ENCODE results near the gene CDH18.

CDH18 gene

GRCh38 chr5:19565466-19565865 is 422.5 kb downstream of the CDH18 start:
- DNase-seq: no peak

DNA sequence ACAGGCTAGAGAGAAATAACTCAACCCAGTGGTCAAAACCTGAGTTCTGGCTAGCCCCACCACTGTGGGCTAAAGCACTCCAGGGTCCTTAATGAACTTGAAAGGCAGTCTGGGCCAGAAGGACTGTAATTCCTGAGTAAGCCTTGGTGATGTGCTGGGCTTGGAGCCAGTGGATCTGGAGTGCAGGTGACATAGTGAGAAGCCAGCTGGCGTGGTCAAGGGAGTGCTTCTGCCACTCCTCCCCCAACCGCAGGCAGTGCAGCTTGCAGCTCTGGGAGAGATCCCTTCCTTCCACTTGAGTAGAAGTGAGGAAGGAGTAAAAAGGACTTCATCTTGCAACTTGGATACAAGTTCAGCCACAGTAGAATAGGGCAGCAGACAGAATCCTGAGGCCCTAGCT is 424.0 kb downstream of the CDH18 start:
- DNase-seq: no peak

DNA sequence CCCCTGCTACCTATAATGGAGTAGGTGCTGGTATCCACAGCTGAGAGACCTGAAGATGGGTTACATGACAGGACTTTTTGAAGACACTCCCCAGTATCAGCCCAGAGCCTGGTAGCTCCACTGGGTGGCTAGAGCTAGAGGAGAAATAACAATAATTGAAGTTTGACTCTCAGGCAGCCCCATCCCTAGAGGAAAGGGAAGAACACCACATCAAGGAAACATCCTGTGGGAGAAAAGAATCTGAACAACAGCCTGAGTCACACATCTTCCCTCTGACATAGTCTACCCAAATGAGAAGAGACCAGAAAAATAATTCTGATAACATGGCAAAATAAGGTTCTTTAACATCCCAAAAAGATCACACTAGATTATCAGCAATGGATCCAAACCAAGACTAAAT is 432.1 kb downstream of the CDH18 start:
- no peak for DNase-seq

- DNase-seq: no peak
These were observed 432.6 kb downstream of the CDH18 start for GRCh38 chr5:19555436-19555835.

GRCh38 chr5:19554524-19554923 is 433.5 kb downstream of the CDH18 start:
- no peak for DNase-seq

DNA sequence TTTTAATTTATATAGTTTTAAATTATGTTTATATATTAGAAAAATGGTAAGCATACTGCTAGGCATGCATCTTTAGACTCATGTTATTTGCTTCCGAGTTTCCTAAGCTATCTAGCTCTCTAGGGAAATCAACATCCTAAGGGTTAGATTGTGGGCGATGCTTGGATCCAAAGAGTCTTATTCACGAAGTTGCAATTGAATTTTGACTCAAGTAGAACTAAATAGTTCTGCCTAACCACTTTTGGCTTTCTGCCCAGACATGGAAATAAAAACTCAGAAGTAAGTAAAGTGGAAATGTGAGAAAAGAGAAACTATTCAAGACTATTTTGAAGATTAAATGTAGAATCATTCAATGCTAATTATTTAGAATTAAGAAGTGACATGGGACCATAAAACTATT is 440.4 kb downstream of the CDH18 start:
- DNase-seq: no peak

- DNase-seq: no peak
These were observed 441.5 kb downstream of the CDH18 start for GRCh38 chr5:19546521-19546920.

GRCh38 chr5:19538607-19539006 is 449.4 kb downstream of the CDH18 start:
- no peak for DNase-seq

DNA sequence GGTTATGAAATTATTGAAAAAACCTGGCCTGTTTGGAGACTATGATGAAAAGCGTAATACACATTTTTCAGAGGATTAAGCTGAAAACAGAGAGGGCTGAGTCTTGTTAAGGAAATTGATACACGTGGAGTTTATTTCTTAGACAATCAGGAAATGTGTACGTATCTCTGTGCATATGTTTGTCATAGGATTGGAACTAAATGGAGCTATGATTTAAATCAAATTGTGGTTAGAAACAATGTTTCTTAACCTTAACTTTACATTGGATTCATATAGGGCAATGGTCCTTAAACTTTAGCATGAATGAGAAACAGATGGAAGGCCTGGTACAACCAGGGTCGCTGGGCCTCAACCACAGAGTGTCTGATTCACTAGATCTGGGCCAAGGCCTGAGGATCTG is 451.6 kb downstream of the CDH18 start:
- no peak for DNase-seq

GRCh38 chr5:19534751-19535150 is 453.2 kb downstream of the CDH18 start:
- DNase-seq: no peak

GRCh38 chr5:19532936-19533335 is 455.1 kb downstream of the CDH18 start:
- no peak for DNase-seq

DNA sequence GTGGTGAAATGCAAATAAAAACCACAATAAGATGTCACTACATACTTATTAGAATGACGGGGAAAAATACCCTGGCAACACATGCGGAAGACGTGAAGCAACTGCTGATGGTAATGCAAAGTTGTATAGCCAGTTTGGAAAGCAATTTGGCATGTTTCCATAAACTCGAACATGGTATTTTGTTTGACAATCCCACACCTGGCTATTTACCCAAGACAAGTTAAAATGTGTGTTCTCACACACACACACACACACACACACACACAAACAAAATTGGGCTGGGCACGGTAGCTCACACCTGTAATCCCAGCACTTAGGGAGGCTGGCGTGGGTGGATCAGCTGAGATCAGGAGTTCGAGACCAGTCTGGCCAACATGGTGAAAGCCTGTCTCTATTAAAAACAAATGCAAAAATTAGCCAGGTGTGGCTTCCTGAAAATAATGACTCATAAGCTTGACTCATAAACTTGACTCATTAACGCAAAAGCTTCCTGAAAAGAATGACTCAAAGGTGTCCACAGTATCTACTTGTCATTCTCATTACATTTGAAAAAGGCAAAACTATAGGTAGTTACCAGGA is 456.5 kb downstream of the CDH18 start:
- DNase-seq: no peak

DNA sequence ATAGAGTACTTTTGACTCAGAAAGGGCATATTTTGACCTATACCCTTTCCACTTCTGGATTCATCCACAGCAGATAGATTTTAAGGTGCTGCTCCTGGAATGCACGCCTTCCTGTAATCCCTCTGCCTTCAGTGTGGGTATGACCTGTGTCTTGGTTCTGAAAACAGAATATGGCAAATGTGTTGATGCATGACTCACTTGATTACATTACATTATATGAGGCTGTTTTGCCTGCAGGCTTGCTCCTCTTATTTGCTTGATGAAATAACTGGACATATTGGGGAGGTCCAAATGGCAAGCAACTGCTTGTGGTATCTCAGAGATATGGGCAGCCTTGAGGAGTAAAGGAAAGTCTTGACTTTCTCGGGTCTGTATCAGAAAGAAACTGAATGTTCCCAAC is 468.6 kb downstream of the CDH18 start:
- no peak for DNase-seq

DNA sequence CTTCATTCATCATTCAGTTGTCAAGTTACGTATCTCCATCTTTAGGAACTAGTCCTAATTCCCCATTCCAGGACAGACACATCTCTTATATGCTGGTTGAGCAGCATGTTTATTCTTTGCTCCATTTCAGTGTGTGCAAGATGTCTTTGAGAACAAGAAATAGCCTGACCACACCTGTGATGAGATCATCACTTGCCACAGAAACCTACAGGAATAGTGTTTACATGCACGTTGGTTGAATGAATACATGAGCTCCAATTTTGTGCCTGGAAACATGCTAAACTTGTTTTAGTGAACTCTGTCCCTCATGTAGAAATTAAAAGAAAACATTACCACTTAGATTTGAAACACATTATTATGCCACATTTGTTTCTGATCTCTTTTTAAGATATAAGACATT is 489.1 kb downstream of the CDH18 start:
- DNase-seq: no peak

DNA sequence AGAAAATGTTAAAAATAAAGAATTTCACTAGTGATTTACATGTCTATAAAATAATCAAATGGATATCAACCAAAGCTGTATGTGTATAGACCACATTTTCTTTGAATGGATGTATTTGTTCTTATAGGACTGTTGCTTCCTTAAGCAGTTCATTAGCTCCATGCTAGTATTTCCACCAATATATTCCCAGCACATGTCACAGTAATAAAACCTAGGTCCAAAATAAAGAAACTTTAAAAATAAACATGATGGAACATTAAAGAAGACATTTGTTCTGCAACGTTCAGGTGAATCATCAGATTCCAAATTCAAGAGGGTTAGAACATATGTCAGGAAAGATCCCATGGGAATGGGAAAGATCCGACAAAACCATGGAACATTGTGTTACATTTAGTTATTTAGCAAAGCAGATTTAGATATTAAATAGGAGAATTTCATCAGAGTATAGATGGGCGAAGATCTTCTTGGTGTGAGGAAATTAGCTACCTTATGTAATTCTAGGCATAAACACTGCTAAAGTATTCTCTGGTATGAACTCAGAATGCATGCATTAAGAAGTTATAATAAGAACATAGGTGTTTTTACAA is 490.7 kb downstream of the CDH18 start:
- no peak for DNase-seq

- DNase-seq: no peak
These were observed 491.9 kb downstream of the CDH18 start for GRCh38 chr5:19496056-19496455.

- DNase-seq: no peak
These were observed 495.1 kb downstream of the CDH18 start for GRCh38 chr5:19492861-19493260.

DNA sequence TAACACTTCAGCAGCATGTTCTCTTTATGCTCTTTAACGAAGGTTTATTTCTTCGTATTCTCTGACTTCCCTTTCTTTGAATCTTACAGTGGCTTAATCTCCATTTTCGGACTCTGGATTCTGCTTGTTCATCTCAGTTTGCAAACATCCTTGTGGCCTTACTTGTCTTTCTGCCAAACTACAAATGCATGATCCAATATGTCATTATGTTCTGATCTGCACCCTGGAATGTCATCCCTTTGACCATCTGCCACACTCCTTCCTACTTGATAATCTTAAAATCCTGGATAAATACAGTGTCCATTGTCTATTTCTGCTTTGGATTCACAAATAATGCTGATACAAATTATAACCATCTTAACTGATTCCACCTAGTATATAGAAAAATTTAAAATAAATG is 499.2 kb downstream of the CDH18 start:
- DNase-seq: no peak

GRCh38 chr5:19487480-19487879 is 500.5 kb downstream of the CDH18 start:
- DNase-seq: no peak

DNA sequence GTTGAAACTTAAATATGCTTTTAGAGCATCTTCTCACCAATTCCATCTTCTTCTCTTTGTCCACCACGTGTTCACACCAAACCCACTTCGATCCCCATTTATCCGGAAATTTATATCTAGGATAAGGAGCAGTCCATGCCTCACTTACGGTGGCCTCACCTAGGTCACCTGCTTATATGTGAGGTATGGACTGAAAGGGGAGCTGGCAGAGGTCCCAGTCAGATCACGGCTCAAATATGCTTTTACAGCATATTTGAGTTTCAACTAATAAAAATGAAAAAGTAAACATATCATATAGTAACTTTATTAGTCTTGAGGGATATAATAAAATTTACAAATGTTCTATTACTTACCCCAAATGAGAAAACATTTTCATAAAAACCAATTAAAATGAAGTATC is 508.4 kb downstream of the CDH18 start:
- no peak for DNase-seq

DNA sequence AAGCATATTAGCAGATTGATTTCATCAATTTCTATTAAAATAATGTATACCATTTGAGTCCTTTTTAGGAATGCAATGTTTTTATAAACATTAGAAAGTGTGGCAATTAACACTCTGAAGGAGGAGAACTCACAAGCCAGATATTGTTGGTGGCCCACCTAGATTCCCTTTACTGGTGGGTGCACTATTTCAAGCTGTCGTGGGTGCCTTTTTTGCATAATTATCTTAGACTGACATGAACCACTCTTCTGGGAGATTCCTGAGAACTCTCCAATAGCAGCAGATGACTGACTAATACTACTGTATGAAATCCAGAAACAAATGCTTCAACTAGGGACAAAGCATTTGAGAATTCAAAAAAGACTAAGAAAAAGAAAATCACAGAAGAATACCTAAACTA is 526.0 kb downstream of the CDH18 start:
- no peak for DNase-seq

DNA sequence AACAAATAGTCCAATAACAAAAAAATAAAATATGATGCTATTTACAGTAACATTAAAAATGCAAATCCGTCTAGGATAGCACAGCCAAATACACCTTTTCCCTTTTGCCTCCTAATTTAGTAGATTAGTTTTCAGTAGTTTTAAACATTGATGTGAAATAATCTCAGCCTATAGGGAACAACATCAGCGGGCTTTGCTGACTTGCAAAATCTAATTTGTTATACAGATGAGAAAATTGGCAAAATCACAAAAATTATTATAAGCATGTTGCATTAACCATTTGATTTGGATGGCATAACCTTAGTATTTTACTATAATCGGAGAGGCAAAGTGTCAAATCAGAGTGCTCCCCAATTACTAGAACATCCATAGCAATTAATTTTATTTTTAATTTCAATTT is 563.5 kb downstream of the CDH18 start:
- no peak for DNase-seq

Data from activated T-cell treated with anti-CD3 and anti-CD28 coated beads, Interleukin-2, amount 50 U/mL, for 48 hours (primary cell).